NCI-H345 (cell line): Measurements from ENCODE around the gene ZNF575.
"Not testable (repeated sequence)": the region's sequence is repeated elsewhere in the genome, so short reads cannot be mapped to it uniquely, and the experiment has no call there.

Experiments used
- DNase-seq: peaks from one replicate; lab custom pipeline; 2025; lab: John Stamatoyannopoulos, UW

Gene ZNF575

DNA sequence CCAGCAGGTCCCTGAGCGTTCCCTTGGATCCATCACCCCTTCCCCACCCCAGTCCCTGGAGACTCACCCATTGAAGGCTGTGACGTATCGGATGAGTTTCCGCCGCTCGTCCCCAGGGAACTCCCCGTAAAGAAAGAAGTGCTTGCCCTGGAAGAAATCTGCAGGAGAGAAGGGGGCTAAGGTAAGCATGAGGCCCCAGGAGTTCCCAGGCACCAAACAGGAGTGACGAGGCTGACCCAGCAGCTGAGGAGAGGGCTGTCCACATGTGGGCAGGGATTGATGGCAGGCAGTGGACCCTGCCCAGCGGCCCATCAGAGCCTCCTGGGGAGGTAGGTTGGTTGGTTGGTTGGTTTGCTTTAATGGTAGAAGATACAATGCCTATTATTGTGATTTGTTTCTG lies 11.1 kb downstream of the ZNF575 start:
- DNase-seq, result no peak

DNA sequence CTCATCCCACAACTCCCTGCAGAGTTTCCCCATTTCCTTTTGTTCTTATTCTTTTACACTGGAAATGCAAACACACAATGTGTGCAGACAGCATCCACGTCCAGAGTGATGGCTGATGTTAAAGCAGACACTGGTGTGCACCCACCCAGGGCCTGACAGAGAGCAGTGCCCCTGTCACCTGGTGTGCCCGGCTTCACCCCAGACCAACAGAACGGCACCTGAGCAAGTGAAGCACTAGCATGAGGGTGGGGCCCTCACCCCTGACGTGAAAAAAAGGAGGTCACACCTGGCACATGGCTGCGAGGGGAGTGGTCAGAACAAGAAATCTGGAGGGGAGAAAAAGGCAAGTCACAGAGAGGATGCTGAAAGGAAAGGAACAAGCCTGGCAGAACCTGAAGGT lies 12.3 kb downstream of the ZNF575 start:
- DNase-seq, result no peak

DNA sequence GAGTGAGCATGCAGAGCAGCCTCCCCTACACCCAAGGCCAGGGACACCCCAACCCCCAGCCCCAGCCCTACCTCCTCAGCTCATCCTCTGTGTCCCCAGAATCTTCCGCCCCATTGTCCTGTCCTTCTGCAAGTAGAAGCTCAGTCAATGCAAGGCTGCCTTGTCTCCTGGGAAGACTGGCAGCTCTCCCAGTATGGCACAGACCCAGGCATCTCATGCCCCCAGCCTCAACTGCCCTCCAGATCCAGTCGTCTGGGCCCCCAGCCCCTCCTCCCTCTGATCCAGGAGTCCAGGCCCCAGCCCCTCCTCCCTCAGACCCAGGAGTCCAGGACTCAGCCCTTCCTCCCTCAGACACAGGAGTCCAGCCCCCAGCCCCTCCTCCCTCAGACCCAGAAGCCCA lies 13.0 kb downstream of the ZNF575 start:
- DNase-seq, result no peak

DNA sequence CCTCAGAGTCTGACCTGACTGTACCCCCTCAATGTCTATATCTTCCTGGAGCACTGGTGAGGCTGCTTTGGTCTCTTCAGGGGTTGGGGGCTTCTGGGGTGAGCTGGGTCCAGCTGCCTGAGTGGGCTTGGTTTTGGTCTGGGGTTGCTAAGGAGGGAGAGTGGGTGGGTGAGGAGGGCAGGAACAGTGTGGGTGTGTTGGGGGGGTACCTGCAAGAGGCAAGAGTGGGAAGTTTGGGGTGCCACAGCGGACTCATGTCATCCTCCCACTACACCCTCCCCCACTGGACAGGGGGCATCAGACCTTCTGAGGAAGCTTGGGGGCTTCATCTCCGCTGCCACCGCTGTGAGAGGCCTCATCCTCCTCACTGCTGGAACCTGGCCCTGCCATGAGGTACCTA lies 13.6 kb downstream of the ZNF575 start:
- DNase-seq, result no peak

DNA sequence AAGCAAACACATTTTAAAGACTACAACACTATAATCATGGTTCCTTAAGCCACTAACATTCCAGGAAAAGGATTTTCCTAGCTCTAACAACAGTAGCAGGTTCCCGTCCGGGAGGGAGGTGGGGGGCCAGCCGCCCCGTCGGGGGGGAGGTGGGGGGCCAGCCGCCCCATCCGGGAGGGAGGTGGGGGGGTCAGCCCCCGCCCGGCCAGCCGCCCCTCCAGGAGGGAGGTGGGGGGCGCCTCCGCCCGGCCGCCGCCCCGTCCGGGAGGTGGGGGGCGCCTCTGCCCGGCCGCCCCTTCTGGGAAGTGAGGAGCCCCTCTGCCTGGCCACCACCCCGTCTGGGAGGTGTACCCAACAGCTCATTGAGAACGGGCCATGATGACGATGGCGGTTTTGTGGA lies 14.9 kb downstream of the ZNF575 start:
- DNase-seq, result not testable (repeated sequence)

DNA sequence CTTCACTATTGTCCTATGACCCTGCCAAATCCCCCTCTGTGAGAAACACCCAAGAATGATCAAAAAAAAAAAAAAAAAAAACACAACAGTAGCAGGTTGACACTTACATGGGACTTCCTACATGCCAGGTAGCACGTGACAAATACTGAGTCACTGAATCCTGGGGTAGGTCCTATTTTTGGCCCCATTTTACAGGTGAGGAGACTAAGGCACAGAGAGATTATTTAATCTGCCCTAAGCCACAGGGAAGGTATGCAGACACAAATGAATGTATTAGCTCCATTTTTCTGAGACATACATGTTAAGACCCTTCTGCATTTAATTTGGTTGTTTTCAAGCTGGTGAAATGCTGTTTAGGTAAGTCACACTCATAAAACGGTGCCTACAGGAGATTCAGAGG lies 15.7 kb downstream of the ZNF575 start:
- DNase-seq, result no peak

DNA sequence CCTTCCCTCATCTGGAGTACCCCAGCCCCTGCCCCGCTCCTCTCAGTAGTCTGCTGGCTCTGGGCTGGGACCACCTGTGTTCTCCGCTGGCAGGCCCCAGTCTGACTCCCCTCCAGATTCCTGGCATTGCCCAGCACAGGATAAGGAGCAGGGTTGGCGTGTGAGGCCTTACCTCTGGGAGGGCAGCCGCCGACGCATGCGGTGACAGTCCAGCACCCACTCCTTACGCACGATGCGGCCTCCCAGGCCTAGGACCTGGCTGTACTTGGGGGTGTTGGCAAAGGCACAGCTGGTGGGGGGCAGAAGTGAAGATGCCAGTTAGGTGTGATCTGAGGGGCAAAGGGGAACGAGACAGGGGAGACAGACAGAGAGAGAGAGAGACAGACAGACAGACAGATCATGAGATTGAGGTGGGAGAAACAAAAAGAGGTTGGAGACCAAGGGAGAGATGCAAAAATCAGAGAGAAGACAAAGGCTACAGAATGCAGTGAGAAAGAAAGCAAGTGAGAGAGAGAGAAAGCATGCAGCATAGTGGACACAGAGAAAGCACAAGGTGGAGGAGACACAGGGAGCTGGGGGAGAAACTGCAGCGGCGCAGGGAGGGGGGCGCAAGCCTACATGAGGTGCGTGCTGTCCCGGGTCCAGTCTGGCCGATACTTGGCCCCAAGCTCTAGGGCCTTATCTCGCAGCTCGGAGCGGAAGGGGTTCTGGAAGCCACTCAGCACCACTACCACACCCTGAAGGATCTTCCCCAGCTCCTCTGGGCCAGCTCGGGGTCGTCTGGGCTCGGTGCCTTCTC lies 18.6 kb downstream of the ZNF575 start:
- no peak for DNase-seq

DNA sequence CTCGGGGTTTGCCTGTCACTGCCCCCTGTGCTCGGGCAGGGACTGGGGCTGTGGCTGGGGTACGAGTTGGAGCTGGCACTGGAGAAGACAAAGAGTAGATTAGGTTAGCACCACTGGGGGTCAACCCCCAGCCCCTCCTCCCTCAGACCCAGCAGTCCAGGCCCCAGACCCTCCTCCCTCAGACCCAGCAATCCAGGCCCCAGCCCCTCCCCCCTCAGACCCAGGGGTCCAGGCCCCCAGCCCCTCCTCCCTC lies 19.1 kb downstream of the ZNF575 start:
- DNase-seq, result no peak

DNA sequence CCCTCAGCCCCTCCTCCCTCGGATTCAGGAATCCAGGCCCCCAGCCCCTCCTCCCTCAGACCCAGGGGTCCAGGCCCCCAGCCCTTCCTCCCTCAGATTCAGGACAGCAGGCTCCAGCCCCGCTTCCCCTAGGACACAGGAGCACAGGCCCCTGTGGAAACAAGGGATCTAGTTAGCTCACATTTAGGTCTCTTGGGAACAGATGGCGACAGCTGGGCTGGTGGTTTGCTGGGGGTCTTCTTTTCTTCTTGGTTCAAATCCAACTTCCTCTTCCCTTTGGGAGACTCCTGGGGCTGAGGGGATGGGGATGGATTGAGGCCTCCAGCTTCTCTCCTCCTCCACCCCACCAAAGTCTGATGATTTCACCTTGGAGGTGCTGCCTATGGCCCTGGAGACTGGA lies 19.6 kb downstream of the ZNF575 start:
- DNase-seq, result no peak

DNA sequence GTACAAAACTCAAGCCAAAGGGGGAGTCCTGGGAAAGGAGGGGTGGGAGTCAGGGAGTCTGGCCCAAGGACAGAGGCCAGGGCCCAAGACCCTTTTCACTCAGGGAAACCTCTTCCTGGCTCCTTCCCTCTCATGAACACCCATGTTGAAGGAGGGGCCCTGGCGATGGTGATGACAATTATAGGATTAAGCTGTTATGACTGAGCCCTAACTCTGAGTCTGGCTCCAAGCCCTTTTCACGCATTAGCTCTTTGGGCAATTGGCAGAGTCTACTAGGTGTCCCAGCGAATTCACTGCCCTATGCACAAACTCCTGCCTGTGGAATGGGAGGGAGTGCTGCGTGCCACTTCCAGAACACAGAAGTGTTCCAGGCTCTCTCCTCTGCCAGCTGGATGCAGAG lies 20.7 kb downstream of the ZNF575 start:
- DNase-seq, result no peak

DNA sequence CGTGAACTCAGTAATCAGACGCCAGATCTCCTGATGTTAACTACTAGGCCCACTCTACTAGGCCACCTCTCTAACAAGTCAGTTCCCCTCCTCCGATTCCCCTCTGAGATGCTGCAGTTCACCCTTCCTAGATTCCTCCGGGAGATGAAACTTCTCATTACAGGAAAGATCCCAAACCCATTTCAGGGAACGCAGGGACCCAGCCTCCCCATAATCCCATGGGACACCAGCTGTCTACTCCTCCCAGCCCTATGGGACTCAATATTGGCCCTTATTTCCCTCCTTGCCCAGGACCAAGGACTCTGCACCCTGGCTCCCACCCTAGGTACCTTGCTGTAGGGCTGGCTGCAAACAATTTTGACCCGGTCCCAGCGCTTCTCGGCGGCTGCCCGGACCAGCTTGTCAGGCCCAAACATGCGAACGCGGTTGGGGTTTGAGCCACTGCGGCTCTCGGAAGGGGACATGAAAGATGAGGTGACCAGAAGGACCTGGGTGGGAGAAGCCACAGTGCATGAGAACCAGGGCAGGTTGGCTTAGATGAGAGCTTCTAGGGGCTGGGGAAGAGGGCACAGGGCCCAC lies 21.4 kb downstream of the ZNF575 start:
- no peak for DNase-seq

DNA sequence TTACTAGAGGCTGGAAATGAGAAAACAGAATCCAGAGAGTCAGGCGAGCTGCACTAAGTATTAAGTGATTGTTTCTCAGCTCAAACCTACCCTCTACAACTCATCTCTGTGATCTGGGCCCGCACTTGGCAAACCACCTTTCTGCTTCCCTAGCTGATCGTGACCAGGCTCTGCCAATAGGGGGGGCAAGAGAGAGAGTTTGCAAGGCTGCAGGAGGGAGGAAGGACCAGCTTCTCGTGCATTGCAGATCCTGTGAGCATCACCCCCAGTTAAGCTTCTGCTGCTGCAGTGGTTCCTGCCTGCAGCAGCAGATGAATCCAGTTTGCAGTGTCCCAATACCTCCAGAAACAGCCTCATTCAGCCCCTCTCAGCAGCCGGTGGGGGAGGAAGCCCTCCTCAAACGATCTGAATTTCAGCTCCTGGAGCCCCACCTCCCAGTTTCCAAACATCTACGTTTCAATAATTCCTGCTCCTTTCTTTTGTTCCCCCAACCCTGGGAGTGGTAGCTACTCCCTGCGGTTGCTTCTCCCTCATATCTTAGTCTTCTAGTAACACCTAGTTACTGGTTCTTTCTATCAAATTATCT lies 22.3 kb downstream of the ZNF575 start:
- peak; percentile 28 for DNase-seq

DNA sequence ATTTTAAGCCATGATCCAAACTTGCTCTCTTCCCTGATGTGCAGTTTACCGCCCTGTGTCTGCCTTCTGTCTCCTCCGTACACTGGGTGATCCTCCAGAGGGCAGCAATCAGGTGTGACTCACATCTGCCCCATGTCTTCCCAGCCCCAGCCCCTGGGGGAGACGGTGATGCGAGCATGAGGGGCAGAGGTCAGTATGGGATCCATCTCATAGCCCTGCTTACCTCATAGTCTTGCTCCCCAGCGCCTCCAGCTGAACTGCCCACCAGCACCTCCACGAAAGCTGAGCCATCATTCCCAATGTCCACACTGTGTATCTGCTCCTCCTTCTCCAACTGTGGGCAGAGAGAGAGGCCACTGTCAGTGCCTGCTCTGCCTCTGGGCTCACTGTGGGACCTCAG lies 27.7 kb downstream of the ZNF575 start:
- no peak for DNase-seq

DNA sequence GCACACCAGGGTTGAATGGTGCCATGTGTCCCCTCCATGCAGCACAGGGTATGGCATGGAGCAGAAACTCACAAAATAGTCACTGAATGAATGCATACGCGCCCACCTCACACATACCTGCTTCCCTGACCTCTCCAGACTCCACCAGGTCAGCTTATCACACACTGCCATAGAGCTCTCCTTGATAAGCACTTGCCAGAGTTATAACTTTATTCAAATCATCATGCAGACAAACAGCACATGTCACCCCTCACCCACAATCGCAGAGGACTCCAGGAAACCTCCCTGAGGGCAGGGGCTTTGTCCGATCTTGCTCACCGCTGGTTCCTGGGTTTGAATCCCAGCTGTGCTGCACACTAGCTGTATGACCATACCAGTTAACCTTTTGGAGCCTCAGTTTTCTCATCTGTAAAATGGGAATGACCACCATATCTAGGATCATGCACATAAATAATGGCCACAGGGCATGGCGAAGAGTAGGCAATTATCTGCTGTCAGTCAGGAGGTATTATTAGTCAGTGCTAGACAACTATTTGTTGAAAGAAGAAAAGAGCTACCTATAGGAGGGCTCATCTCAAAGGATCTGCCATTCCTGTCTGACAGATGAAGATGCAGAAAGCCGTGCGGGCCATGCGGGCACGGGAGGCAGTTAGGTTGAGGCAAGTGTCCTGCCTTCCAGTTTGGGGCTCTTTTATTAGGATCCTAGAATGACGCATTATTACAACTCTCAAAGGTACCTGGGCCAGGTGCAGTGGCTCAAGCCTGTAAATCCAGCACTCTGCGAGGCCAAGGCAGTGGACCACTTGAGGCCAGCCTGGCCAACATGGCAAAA lies 28.4 kb downstream of the ZNF575 start:
- no peak for DNase-seq

DNA sequence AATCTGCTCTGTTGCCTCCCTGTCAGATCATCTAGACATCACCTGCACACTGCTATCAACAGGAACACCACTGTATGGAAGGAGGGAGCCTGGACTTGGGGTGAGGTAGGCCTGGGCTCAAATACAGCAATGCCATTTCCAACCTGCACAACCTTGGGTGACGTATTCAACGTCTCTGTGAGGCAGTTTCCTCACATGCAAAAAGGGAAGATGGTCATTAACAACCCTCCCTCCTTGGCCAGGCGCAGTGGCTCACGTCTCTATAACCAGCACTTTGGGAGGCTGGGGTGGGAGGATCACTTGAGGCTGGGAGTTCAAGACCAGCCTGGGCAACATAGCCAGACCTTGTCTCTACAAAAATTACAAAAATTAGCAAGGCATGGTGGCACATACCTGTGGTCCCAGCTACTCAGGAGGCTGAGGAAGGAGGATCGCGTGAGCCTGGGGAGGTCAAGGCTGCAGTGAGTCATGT lies 29.3 kb downstream of the ZNF575 start:
- DNase-seq, result no peak

DNA sequence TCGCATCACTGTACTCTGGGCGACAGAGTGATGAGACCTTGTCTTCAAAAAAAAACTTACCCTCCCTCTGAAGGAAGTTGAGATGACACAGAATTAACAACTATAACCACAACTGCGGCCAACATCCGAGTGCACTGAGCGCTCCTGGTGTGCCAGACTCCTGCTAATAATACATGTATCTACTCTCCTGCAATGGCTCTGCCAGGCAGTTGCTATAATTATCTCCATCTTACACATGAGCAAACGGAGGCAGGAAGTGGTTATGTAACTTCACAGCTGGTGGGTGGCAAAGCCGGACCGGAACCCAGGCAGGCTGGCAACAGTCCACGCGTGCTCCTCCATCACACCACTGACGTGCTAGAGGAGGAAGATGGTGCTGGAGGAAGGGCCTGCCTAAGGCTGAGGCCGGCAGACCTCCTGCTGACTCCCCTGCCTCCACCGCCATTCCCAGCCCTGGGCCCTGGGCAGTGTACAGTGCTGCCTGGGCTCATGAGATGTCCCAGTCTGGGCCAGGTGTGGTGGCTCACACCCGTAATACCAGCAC lies 29.8 kb downstream of the ZNF575 start:
- no peak for DNase-seq

DNA sequence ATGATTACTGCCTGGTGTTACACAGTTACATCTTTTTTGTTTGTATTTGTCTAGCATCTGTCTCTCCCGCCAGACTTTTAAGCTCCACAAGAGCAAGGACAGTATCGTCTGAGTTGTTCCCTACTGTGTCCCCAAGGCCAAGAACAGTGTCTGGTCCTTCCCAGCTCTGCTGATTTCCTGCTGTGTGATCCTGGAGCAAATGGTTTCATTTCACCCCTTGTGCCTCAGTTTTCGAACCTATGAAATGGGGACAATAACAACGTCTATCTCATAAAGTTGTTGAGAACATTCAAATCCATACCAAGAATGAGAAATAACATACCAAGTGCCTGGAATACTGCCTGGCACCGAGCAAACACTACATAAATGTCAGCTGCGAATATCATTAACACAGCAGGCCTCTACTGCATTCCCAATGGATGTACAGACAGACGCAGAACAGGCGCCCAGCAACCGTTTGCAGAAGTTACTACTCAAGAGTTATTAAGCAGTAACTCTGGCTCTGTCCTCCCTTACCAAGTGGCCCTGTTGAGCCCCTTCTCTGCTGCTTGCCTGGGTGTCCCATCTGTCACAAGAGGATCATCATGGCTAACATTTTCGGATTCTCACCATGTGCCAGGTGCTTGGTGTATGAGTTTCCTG lies 30.9 kb downstream of the ZNF575 start:
- no peak for DNase-seq

DNA sequence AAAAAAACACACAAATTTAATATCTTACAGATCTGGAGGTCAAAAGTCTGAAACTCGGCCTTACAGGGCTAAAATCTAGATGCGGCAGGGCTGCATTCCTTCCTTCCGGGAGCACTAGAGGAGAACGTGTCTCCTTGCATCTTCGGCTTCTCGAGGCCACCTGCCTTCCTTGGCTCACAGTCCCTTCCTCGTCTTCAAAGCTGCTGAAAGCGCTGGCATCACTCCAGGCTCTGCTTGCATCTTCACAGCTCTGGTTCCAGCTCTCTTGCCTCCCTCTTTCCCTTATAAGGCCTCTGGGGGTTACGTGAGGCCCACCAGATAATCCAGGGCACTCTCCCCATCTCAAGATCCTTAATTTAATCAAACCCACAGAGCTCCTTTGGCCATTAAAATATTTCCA lies 31.8 kb downstream of the ZNF575 start:
- DNase-seq, result no peak

DNA sequence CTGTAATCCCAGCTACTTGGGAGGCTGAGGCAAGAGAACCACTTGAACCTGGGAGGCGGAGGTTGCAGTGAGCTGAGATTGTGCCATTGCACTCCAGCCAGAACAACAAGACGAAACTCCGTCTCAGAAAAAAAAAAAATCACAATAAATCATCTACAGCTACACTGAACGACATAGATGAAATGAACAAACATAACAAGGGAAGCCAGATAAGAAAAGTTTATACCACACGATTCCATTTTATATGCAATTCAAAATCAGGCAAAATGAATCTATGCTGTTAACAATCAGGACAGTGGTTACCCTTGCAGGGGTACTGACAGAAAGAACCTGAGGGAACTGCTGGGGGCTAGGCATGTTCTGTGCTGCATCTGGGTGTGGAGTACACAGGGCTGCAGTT lies 36.7 kb downstream of the ZNF575 start:
- DNase-seq, result no peak

DNA sequence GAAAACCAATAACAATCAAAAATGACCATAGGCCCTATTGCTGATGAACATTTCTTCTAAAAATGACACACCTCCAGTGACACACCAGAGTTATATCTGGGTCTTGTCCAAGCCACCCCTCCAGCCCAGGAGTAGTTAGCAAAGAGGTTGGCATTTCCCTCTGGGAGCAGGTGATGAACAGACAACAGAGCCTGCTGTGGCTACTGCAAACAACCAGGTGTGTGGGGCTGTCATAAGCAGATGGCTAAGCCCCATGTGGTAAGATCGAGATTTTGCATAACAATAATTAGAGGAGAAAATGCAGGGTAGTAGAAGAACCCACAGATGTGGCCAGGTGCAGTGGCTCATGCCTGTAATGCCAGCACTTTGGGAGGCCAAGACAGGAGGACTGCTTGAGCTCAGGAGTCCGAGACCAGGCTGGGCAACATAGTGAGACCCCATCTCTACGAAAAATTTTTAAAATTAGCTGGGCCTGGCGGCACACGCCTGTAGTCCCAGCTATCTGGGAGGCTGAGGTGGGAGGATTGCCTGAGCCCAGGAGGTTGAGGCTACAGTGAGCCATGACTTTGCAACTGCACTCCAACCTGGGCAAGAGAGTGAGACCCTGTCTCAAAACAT lies 37.3 kb downstream of the ZNF575 start:
- peak; percentile 65 for DNase-seq

DNA sequence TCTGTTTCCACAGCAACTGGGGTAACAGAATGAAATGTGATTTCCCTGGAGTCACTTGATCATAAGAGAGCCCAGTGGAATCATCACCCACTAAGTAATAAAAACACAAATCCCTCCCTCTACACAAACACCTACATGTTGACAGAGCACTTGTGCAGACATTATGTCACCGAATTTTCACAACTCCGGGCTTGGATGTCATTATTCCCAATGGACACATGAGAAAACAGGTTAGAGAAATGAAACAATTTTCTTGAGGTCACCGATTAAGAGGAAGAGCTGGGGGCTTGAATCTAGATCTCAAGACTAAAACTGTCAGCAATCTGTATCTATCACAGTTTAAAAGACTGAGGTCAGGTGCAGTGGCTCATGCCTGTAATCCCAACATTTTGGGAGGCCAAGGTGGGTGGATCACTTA lies 39.2 kb downstream of the ZNF575 start:
- DNase-seq, result no peak
